ENCODE measurements around the gene PSMD10. TPM values are rescaled to one million over a fixed set of nuclear protein-coding genes. Genes with fewer than 3 reads are reported as not detected.

The PSMD10 gene
- total and polyA plus RNA-seq, 2 experiments from 2014 or later = 70.5 to 71.0 TPM

DNA sequence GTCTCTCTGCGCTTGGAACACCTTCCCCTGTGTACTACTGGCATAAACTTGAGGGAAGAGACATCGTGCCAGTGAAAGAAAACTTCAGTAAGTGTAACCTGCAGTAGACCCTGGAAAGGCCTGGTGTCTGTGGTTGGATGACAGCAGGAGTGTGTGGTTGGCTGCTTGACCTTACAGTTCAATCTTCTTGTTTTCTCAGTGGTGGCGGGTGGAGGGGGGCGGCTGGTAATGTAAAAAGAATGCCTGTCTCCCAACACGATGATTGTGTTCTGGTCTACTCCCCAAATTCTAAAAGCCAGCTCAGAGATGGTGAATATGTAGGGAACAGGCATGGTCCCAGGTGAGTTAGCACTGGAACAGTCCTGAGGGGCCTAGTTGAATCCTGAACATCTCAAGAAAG, 18.6 kb downstream of the PSMD10 start:
- Histone ChIP-seq H3K9me3 (ENCODE audit: low read depth) (no peaks in the 10 kb centered on the region), H3K36me3 (ENCODE audit: low read depth) (no peaks in the 10 kb centered on the region), H3K9me2 (ENCODE audit: insufficient read depth) (no peaks in the 10 kb centered on the region), H3K79me2 (ENCODE audit: insufficient read depth) (no peaks in the 10 kb centered on the region), H3F3A (ENCODE audit: insufficient read depth) (no peaks in the 10 kb centered on the region), H3K4me3 (no peak overlapping the region), H3K27ac (no peak overlapping the region), H4K20me1 (ENCODE audit: insufficient read depth) (no peaks in the 10 kb centered on the region), H3K4me1 (ENCODE audit: insufficient read depth) (no peaks in the 10 kb centered on the region), H2AFZ (no peak overlapping the region), H3K27me3 (replicated peaks; ENCODE audit: insufficient read depth) (no peaks in the 10 kb centered on the region), H3K4me2 (ENCODE audit: unreplicated experiment) (no peak overlapping the region), H3K9ac (no peak overlapping the region)
- DNase-seq = peak; percentile 32
- no peak for TF ChIP-seq EZH2 (IDR thresholded peaks at IDR 0.05; ENCODE audit: insufficient read depth, poor library complexity, severe bottlenecking)
- no peak for TF ChIP-seq EZH2phosphoT487 (IDR thresholded peaks at IDR 0.05; ENCODE audit: insufficient read depth, low read depth)
- 65 to 69% methylated on average over 5 of the region's 5 CpGs for WGBS, 2 experiments (ENCODE audit: low coverage in 1 of 2, low lambda C conversion rate in 2 of 2, missing lambda C conversion rate in 2 of 2)
- in situ Hi-C loops (cut with MboI) = no loop called here

GRCh38 chrX:108071578-108071977, 19.8 kb downstream of the PSMD10 start:
- Histone ChIP-seq H4K20me1 (ENCODE audit: insufficient read depth) (no peaks in the 10 kb centered on the region), H3K9me2 (ENCODE audit: insufficient read depth) (no peaks in the 10 kb centered on the region), H3K9me3 (ENCODE audit: low read depth) (no peaks in the 10 kb centered on the region), H3K4me1 (ENCODE audit: insufficient read depth) (no peaks in the 10 kb centered on the region), H3K79me2 (ENCODE audit: insufficient read depth) (no peaks in the 10 kb centered on the region), H3K4me2 (ENCODE audit: unreplicated experiment) (no peak overlapping the region), H3K9ac (no peak overlapping the region), H3K36me3 (ENCODE audit: low read depth) (no peaks in the 10 kb centered on the region), H3F3A (ENCODE audit: insufficient read depth) (no peaks in the 10 kb centered on the region), H2AFZ (no peak overlapping the region), H3K27ac (no peak overlapping the region), H3K4me3 (no peak overlapping the region), H3K27me3 (replicated peaks; ENCODE audit: insufficient read depth) (no peaks in the 10 kb centered on the region)
- in situ Hi-C loops (cut with MboI) = no loop called here
- TF ChIP-seq EZH2 (IDR thresholded peaks at IDR 0.05; ENCODE audit: insufficient read depth, poor library complexity, severe bottlenecking) (no peak), EZH2phosphoT487 (IDR thresholded peaks at IDR 0.05; ENCODE audit: insufficient read depth, low read depth) (no peak)
- WGBS, 2 experiments (ENCODE audit: low coverage in 1 of 2, low lambda C conversion rate in 2 of 2, missing lambda C conversion rate in 2 of 2) = 95 to 100% methylated on average over 1 of the region's 1 CpG
- DNase-seq = no peak

DNA sequence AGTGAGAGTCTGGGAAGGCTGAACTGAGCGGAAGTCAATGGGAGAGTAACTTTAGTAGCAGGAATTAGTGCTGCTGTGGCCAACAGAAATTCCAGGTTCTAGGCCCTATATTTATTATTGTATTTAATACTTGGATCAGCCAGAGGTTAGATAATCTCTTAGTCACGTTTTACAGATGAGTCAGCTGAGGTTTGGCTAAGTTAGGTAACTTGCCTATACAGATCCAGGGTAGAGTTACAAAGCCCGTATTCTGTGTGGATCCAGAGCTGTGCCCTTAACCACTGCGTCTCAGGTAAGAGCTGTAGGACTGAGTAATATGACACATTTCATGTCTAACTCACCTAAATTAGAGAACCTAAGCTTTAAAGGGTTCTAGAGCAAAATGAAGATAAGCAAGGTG, 20.5 kb downstream of the PSMD10 start:
- peak; percentile 60 for DNase-seq
- in situ Hi-C loops (cut with MboI) = no loop called here
- no peak for TF ChIP-seq EZH2 (IDR thresholded peaks at IDR 0.05; ENCODE audit: insufficient read depth, poor library complexity, severe bottlenecking)
- TF ChIP-seq EZH2phosphoT487 (IDR thresholded peaks at IDR 0.05; ENCODE audit: insufficient read depth, low read depth) = no peak
- H3K9me3 ChIP-seq (ENCODE audit: low read depth) = no peaks in the 10 kb centered on the region
- no peaks in the 10 kb centered on the region for H3K79me2 ChIP-seq (ENCODE audit: insufficient read depth)
- no peak overlapping the region for H2AFZ ChIP-seq
- no peak overlapping the region for H3K4me3 ChIP-seq
- H3K27me3 ChIP-seq (replicated peaks; ENCODE audit: insufficient read depth) = no peaks in the 10 kb centered on the region
- no peaks in the 10 kb centered on the region for H4K20me1 ChIP-seq (ENCODE audit: insufficient read depth)
- H3K36me3 ChIP-seq (ENCODE audit: low read depth) = no peaks in the 10 kb centered on the region
- no peaks in the 10 kb centered on the region for H3K4me1 ChIP-seq (ENCODE audit: insufficient read depth)
- WGBS, 2 experiments (ENCODE audit: low coverage in 1 of 2, low lambda C conversion rate in 2 of 2, missing lambda C conversion rate in 2 of 2) = 41 to 50% methylated on average over 4 of the region's 4 CpGs
- H3K4me2 ChIP-seq (ENCODE audit: unreplicated experiment) = no peak overlapping the region
- no peak overlapping the region for H3K27ac ChIP-seq
- H3K9ac ChIP-seq = no peak overlapping the region
- H3F3A ChIP-seq (ENCODE audit: insufficient read depth) = no peaks in the 10 kb centered on the region
- H3K9me2 ChIP-seq (ENCODE audit: insufficient read depth) = no peaks in the 10 kb centered on the region

GRCh38 chrX:108068121-108068520, 23.2 kb downstream of the PSMD10 start:
- Histone ChIP-seq H3K9me3 (ENCODE audit: low read depth) (no peaks in the 10 kb centered on the region), H3K4me2 (ENCODE audit: unreplicated experiment) (no peak overlapping the region), H2AFZ (no peak overlapping the region), H3F3A (ENCODE audit: insufficient read depth) (no peaks in the 10 kb centered on the region), H3K4me3 (no peak overlapping the region), H4K20me1 (ENCODE audit: insufficient read depth) (no peaks in the 10 kb centered on the region), H3K27ac (no peak overlapping the region), H3K79me2 (ENCODE audit: insufficient read depth) (no peaks in the 10 kb centered on the region), H3K36me3 (ENCODE audit: low read depth) (no peaks in the 10 kb centered on the region), H3K4me1 (ENCODE audit: insufficient read depth) (no peaks in the 10 kb centered on the region), H3K9ac (no peak overlapping the region), H3K9me2 (ENCODE audit: insufficient read depth) (no peaks in the 10 kb centered on the region), H3K27me3 (replicated peaks; ENCODE audit: insufficient read depth) (no peaks in the 10 kb centered on the region)
- no peak for DNase-seq
- in situ Hi-C loops (cut with MboI) = no loop called here
- no peak for TF ChIP-seq EZH2phosphoT487 (IDR thresholded peaks at IDR 0.05; ENCODE audit: insufficient read depth, low read depth)
- no peak for TF ChIP-seq EZH2 (IDR thresholded peaks at IDR 0.05; ENCODE audit: insufficient read depth, poor library complexity, severe bottlenecking)
- 45 to 63% methylated on average over 1 of the region's 1 CpG for WGBS, 2 experiments (ENCODE audit: low coverage in 1 of 2, low lambda C conversion rate in 2 of 2, missing lambda C conversion rate in 2 of 2)

GRCh38 chrX:108064613-108065012, 26.7 kb downstream of the PSMD10 start:
- 75 to 96% methylated on average over 2 of the region's 2 CpGs for WGBS, 2 experiments (ENCODE audit: low coverage in 1 of 2, low lambda C conversion rate in 2 of 2, missing lambda C conversion rate in 2 of 2)
- Histone ChIP-seq H4K20me1 (ENCODE audit: insufficient read depth) (no peaks in the 10 kb centered on the region), H2AFZ (no peak overlapping the region), H3K9me2 (ENCODE audit: insufficient read depth) (no peaks in the 10 kb centered on the region), H3K27ac (no peak overlapping the region), H3K4me3 (no peak overlapping the region), H3K4me2 (ENCODE audit: unreplicated experiment) (no peak overlapping the region), H3K36me3 (ENCODE audit: low read depth) (no peaks in the 10 kb centered on the region), H3K27me3 (replicated peaks; ENCODE audit: insufficient read depth) (no peaks in the 10 kb centered on the region), H3F3A (ENCODE audit: insufficient read depth) (no peaks in the 10 kb centered on the region), H3K9me3 (ENCODE audit: low read depth) (no peaks in the 10 kb centered on the region), H3K4me1 (ENCODE audit: insufficient read depth) (no peaks in the 10 kb centered on the region), H3K79me2 (ENCODE audit: insufficient read depth) (no peaks in the 10 kb centered on the region), H3K9ac (no peak overlapping the region)
- in situ Hi-C loops (cut with MboI) = no loop called here
- DNase-seq = no peak
- no peak for TF ChIP-seq EZH2 (IDR thresholded peaks at IDR 0.05; ENCODE audit: insufficient read depth, poor library complexity, severe bottlenecking)
- TF ChIP-seq EZH2phosphoT487 (IDR thresholded peaks at IDR 0.05; ENCODE audit: insufficient read depth, low read depth) = no peak

Measured in GM23248 (cell line).